HG03045 (cell line): ENCODE measurements around the gene SORBS2.

Experiments
- ATAC-seq: cut with Tn5 transposase; IDR thresholded peaks from one replicate; pipeline ENCODE4 v1.9.1; 2021; ENCODE audit warnings: mild to moderate bottlenecking, moderate library complexity; ENCODE audit not compliant: unreplicated experiment

Gene SORBS2

GRCh38 chr4:185775792-185776555 lies 36.0 kb downstream of the SORBS2 start:
- ATAC-seq, result no peak

DNA sequence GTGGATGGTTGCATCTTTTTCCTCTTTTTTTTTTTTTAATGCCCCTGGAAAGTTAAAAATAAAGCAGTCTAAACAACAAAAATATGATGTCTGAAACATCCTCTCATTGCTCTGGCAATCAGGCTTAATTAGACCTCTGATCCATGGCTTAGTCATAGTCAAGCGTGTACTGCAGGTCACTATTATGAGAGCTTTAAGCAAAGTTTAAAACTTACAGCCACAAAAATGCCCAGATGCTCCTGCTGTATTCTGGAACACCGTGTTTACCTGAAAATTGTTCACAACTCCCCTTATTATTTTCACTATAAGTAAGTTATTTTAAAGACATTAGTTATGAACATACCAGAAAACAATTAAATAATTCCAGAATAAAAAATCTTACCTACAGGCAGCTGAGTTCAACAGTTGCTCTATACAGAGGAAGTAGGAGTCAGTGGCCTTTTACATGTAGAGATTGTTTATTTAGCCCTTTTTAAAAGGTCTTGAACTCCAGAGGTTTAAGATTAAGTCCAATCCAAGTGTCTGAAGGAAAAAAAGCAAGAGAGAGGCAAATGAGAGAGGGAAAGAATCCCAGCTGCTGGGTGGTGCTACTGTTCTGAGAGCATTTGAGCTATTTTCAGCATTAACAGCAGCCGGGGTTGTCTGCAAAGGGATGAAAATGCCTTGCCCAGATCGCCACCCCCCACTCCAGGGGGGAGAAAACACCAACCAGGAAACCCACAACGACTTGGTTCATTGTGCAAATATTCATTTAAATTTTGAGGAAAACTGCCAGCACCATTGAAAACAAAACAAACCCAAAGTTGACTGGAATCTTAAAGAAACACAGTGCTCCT lies 36.9 kb downstream of the SORBS2 start:
- ATAC-seq, result no peak

GRCh38 chr4:185774131-185774653 lies 37.8 kb downstream of the SORBS2 start:
- no peak for ATAC-seq

DNA sequence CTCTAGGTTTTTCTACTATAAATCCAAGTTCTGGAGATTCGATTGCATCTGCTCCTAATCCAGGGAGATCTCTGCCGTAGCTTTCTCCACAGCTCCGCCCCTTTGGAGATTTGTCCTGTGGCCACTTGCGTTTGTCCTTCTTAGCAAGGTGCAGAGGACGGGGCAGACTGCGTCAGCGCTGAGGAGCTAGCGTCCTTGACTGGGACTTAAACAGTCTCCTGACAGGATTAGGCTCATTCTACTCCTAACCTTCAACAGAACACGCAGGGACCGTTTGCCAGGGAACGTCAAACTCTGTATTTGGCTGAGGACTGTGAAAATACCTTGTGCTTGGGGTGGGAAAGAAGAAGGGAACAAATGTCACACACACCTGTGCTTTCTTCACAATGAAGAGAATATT lies 38.6 kb downstream of the SORBS2 start:
- ATAC-seq, result no peak

DNA sequence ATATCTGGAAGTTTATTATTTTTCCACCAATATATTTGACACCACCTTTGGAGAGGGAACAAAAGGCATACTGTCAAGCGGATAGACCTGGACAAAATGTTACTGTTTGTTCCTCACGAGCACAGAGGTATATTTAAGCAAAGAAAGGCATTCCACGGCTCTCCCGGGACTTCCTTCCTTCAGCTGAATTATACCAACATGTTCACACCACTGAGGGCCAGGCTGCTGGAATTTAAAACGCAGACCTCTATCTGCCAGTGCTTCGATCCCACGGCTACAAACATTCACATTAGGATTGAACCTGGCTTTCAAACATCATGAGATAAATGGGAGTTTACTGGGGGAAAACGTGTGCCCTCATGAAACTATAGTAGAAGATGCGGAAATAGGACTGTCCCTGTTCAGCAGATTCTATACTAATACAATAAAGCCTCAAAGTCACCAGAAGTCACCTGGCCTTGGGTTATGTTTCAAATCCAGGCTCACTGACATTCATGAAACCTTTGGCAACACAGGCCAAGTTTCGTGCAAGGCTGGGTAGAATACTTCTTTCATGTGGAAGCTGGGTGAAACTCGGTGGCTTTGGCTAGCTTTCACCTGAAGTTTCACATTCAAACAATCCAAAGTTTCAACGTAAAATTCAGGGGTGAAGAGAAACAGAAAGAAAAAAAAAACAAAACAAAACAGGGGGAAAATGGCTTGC lies 39.5 kb downstream of the SORBS2 start:
- no peak for ATAC-seq

DNA sequence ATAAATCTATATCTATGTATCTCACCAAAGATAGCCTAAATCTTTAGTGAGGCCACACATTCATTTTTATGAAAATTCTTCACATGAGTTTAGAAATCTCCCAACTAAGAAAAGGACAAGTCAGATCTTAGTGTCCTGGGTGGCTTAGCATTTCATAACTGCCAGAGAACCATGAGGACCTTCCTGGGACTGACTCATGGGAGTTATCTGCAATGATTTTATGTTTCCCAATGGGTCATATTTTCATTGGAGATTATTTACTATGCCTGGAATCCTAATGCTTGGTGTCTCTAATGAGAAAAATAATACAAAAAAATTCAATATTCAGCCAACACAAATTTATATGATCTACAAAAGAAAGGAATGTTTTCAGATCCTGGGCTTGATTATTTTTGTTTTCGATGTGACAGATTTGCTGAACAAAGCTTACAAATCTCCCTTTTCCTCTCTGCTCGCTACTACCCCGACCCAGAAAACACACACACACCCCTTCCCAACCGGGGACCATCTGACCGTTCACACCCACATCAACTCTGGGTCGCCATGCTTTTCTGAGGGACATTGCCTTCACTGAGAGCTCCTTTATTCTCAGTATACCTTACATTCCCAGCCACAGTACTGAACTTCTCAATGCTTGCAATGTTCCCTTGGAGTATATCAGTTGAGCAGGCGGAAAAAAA lies 40.1 kb downstream of the SORBS2 start:
- ATAC-seq, result no peak

- ATAC-seq, result no peak
These were observed 44.5 kb downstream of the SORBS2 start for GRCh38 chr4:185767528-185767927.

DNA sequence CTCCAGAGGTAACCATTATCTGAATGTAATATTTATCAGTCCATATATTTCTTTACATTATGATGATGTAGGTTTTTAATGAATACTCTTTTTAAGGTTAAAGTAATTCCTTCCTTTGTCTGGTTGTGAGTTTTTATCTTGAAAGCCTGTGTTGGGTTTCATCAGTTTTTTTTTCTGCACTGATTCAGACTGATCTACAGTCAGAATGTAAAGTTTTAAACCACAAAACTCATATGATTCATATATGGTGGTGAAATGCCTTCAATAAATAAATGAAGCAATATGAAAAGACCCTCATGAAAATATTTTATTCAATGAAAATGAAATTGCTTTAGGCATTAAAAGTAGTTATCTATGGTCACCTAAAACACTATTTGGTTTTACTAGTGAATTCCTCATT lies 47.1 kb downstream of the SORBS2 start:
- no peak for ATAC-seq

DNA sequence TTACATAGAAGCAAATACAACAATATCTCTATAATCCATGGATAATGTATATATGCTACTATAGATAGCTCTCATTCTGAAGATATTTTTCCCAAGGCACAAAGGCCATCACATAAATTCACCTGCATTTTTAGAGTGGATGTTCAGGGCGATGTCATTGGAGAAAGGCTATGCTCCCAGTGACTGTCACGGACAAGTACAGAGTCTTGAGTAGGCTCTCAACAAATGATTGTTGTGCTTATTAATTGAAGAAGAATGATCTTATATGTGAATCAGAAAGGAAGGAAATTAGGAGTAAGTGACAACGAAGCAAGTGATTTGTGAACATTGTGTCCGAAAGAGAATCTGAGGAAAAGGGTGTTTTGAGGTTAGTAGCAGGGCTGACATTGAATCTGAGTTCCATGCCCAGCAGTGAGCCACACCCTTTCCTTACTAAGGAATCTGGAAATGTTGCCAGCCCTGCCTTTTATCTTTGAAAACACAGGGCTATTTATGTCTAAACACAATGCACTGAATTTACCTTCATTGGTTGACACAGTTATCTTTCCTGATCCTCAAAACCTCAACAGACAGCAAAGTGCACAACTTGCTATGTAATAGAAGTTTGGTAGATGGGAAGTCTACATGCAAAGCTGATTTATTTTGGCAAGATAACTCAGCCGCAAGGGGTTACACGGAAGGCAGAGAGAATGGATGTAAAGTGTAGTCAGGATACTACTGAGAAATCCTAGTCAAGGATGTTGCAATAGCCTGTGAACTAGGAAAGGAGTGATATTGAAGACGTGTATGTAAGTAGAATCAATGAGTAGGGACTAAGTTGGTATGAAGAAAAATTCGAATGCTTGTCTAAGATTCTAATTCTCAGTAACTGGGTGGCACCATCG lies 50.4 kb downstream of the SORBS2 start:
- no peak for ATAC-seq

GRCh38 chr4:185758807-185759206 lies 53.2 kb downstream of the SORBS2 start:
- ATAC-seq, result no peak

GRCh38 chr4:185755451-185755850 lies 56.5 kb downstream of the SORBS2 start:
- ATAC-seq, result no peak

- no peak for ATAC-seq
These were observed 57.0 kb downstream of the SORBS2 start for GRCh38 chr4:185754961-185755360.

GRCh38 chr4:185752872-185753271 lies 59.1 kb downstream of the SORBS2 start:
- no peak for ATAC-seq

GRCh38 chr4:185749858-185750257 lies 62.1 kb downstream of the SORBS2 start:
- ATAC-seq, result no peak

DNA sequence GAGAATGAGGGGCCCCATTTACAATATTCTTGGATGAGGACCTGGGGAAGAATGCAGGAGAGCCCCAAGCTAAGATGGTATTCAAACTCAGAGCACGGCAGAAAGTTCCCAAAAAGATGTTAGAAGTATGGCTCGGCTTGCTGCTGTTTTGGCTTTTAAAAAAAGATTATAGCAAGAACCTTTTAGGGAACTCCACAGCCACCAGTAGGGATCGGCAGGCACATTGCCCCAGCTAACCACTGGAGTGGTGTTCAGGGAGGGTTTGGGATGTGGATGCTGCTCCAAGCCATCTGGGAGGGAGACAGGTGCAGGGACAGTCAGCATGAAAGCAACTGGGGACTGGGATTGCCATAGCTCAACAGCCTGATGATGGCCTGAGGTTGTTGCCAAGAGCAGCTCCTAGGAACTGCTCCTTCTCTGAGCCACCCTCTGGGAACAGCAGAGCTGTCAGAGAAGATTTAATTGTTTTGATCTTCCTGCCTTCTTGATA lies 63.0 kb downstream of the SORBS2 start:
- ATAC-seq, result no peak

GRCh38 chr4:185745891-185746290 lies 66.1 kb downstream of the SORBS2 start:
- ATAC-seq, result no peak

DNA sequence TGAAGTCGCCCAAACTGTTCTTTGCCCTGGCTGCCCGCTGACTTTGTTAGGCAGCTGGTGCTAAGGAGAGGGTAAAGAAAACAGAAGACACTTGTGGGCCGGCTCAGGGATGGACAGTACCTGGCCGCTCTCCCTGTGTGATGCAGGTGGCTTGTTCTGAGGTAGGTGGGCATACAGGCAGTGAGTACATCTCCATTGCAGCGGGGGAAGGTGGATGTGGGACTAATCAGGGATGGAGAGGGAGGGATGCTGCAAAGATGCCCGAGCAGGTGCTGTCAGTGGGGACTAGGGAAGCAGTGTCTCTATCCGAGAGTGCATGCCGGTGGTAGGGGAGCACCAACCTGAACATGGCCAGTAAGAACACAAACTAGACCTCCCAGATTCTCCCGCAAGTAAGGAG lies 67.0 kb downstream of the SORBS2 start:
- ATAC-seq, result no peak

DNA sequence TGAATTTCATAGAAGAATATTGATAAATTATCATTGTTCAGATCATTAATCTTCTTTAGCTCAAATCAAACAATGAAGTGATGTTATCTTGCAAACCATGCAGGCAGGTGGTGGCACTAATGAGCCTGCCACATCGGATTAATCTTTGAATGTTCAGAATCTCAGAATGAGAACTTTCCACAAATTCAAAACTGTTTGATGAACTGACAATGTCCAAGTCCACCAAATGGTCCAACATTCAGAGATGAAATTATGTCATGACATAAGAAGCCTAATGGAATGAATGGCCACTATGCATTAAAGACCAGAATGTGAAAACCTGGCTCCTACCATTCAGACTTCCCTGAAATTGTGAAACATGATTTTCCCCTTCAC lies 67.5 kb downstream of the SORBS2 start:
- ATAC-seq, result no peak

DNA sequence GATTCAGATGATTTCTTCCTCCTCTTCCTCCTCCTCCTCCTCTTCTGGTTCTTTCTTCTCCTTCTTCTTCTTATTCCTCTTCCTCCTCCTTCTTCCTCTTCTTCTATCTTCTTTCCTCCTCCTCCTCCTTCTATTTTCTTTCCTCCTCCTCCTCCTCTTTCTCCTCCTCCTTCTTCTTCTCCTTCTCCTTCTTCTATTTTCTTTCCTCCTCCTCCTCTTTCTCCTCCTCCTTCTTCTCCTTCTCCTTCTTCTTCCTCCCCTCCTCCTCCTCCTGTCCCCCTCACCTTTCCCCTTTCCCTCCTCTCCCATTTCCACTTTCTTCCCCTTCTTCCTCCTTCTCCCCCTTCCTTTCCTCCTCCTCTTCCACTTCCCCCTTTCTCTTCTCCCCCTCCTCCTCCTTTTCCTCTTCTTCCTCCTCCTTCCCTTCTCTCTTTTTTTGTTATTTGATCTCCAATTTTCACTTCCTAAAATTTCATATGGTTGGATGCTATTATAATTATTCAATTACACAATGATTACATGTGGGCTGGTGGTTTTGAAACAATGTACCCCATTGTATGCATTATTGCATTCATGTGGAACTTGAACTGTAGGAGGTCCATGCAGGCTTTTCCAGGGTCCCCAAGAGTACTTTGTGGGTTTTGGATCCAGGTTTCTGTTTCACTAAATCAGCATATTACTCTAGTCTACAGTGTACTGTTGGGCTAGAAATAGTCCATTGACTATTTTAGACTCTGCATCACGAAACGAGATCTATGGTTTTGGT lies 68.1 kb downstream of the SORBS2 start:
- no peak for ATAC-seq
